Activated CD4-positive, alpha-beta T cell treated with anti-CD3 and anti-CD28 coated beads, Interleukin-2, amount 50 U/mL, for 4 hours (primary cell): ENCODE data around the gene AMY1C.
"Not testable (repeated sequence)": the region's sequence is repeated elsewhere in the genome, so short reads cannot be mapped to it uniquely, and the experiment has no call there.

ENCODE experiments used
- DNase-seq, 2 experiments: peaks; one replicate each; pipeline ENCODE4 v3.0.0-alpha.2; 2020

AMY1C gene

DNA sequence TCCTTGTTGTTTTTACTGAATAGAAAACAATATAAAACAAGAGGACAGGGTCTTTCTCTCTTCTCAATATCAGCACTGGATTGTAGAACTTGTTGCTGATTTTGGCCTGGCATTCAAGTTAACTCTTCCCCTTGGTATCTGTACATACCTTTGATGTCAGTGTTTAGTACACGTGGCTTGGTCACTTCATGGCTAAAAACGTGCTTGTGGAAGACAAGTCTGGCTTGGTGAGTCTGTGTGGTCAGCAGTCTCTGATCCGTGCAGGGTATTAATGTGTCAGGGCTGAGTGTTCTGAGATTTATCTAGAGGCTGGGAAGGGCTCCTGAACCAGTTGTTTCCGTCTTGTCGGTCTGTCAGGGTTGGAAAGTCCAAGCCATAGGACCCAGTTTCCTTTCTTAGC lies at the start of gene AMY1C:
Gene AMY1C, plus strand, starts transcription at position 301 of the 400 bp plus-strand sequence. CDS start 572 bp downstream, outside the sequence.
- not testable (repeated sequence) for DNase-seq

GRCh38 chr1:103700669-103701068 lies 49.0 kb upstream of the AMY1C start:
- DNase-seq = not testable (repeated sequence)

GRCh38 chr1:103701256-103701655 lies 48.4 kb upstream of the AMY1C start:
- DNase-seq = not testable (repeated sequence)

- DNase-seq = not testable (repeated sequence)
These were observed 42.0 kb upstream of the AMY1C start for GRCh38 chr1:103707670-103708069.

- not testable (repeated sequence) for DNase-seq
These were observed 39.3 kb upstream of the AMY1C start for GRCh38 chr1:103710381-103710780.

- not testable (repeated sequence) for DNase-seq
These were observed 32.3 kb upstream of the AMY1C start for GRCh38 chr1:103717404-103717803.

- DNase-seq = not testable (repeated sequence)
These were observed 28.2 kb upstream of the AMY1C start for GRCh38 chr1:103721473-103721872.

- not testable (repeated sequence) for DNase-seq
These were observed 14.4 kb upstream of the AMY1C start for GRCh38 chr1:103735334-103735733.

DNA sequence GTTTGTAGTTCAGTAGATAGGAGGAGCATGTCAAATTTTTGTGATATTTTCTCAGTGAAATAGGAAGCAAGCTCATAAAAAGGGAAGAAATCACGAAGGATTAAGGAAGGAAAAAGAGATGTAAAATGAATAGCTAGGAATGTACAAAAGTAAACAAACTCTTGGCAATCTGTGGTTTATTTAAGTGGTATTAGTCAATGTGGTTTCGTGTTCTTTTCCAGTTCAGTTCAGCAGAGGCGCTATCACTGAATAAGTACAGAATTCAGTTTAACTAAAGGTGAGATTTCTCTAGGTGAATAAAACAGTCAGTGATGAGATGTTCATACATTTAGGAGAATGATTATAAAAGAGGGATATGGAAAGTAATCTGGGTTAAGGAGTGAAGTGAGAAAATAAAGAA lies 11.7 kb upstream of the AMY1C start:
- DNase-seq = not testable (repeated sequence)

GRCh38 chr1:103744449-103744848 lies 5.2 kb upstream of the AMY1C start:
- DNase-seq = not testable (repeated sequence)

DNA sequence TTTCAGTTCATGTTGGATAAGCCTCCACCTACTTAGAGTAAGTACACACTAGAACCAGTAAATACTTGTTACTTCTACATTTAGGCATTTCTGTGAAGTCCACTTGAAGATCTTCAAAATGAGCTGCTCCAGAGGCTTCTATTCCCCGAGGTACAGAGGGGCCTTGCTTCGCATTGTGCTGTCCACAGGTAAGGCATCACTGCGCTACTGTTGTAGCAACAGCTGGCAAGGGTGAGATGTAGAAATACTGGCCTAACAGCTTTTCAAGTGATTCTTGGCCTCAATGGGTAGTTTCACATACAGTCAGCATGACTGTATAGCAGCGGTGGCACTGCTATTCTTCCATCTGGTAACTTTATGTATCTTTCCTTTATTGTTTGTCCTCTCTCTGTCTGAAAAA lies 4.7 kb upstream of the AMY1C start:
- DNase-seq = not testable (repeated sequence)

- not testable (repeated sequence) for DNase-seq
These were observed 1.4 kb upstream of the AMY1C start for GRCh38 chr1:103748273-103748672.

GRCh38 chr1:103761896-103762295 lies 12.2 kb downstream of the AMY1C start:
- no peak for DNase-seq

- DNase-seq = no peak
These were observed 30.2 kb downstream of the AMY1C start for GRCh38 chr1:103779932-103780331.

DNA sequence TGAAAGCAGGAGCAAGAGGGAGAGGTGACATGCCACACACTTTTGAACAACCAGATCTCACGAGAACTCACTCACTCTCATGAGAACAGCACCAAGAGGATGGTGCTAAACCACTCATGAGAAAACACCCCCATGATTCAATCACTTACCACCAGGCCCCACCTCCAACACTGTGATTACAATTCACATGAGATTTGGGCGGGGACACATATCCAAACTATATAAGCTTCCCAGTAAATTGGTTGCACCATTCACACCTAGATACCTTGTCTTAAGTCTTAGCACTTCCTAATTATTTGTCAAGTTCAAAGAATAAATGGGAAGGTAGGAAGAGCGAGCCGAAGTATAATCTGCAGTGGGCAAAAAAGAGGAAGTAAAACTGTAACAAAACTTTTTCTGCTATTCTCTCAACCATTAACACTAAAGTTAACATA lies 34.3 kb downstream of the AMY1C start:
- no peak for DNase-seq

DNA sequence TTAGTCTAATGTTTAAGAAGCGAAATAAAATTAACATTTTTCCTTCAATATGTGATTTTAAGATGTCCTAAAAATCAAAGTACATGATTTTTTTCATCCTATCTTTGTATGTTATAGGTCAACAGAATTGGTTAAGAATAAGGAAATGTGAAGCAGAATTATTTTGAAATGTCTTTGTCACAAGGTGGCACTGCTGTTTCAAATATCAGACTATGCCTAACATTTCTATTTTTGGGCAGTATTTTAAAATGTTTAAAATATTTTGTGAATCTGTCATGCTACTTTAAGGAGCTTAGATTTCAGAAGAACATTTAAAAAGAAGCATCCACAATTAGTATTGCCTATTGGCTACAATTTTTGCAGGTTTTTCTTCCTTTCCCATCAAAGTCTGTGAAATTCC lies 38.7 kb downstream of the AMY1C start:
- no peak for DNase-seq

DNA sequence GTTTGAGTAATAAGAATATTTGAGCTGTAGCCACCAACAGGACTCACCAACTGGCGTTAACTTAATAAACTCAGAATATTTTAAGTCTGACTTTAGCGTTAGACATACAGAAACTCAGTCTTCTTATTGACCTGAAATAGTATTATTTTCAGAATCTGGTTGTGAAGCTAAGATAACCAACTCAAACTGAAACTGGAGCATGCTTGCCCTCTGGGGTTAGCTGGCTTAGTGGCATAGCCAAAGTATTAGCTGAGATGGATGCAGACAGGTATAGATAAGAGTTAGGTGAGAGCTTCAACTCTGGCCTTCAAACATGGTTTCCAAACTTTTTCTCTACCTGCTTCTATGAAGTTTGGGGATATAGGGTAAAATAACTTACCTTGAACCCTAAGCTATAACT lies 40.5 kb downstream of the AMY1C start:
- no peak for DNase-seq
